Astrocyte (in vitro differentiated cells and primary cell): ENCODE measurements around the gene TMEM219. TPM values are rescaled to one million over a fixed set of nuclear protein-coding genes. Genes with fewer than 3 reads are reported as not detected.
"Not testable (repeated sequence)": the region's sequence is repeated elsewhere in the genome, so short reads cannot be mapped to it uniquely, and the experiment has no call there.

ENCODE experiments used
- DNase-seq: peaks from one replicate; pipeline ENCODE4 v3.0.0-alpha.2; 2010; ENCODE audit warnings: low read depth
- FAIRE-seq: peaks from 2 replicates; lab custom pipeline; 2011; peaks lifted over from hg19 to GRCh38; lab: Jason Lieb, UNC
- H2AFZ ChIP-seq: 2 replicates; pipeline ENCODE4 v1.6.0; 2012; ENCODE audit warnings: low read depth, low read length, inconsistent platforms
- H3K27ac ChIP-seq: 2 replicates; pipeline ENCODE4 v1.5.1; 2011; ENCODE audit warnings: low read depth, low read length, inconsistent platforms
- H3K27me3 ChIP-seq: 2 replicates; pipeline ENCODE4 v1.6.0; 2011; ENCODE audit warnings: low read length, inconsistent platforms; ENCODE audit not compliant: insufficient read depth
- H3K36me3 ChIP-seq: 2 replicates; pipeline ENCODE4 v1.5.1; 2011; ENCODE audit warnings: low read length, inconsistent platforms; ENCODE audit not compliant: insufficient read depth
- H3K4me1 ChIP-seq: 2 replicates; pipeline ENCODE4 v1.5.1; 2011; ENCODE audit warnings: low read length, inconsistent platforms; ENCODE audit not compliant: insufficient read depth
- H3K4me2 ChIP-seq: 2 replicates; pipeline ENCODE4 v1.6.0; 2012; ENCODE audit warnings: low read length, inconsistent platforms
- H3K4me3 ChIP-seq: 2 replicates; pipeline ENCODE4 v1.5.1; 2011; ENCODE audit warnings: low read depth, mild to moderate bottlenecking, low read length, inconsistent platforms; ENCODE audit not compliant: insufficient read depth
- H3K79me2 ChIP-seq: 2 replicates; pipeline ENCODE4 v1.6.0; 2012; ENCODE audit warnings: mild to moderate bottlenecking, low read length, inconsistent platforms; ENCODE audit not compliant: insufficient read depth
- H3K9ac ChIP-seq: 2 replicates; pipeline ENCODE4 v1.6.0; 2012; ENCODE audit warnings: mild to moderate bottlenecking, low read length, inconsistent platforms
- H3K9me3 ChIP-seq: 2 replicates; pipeline ENCODE4 v1.5.1; 2012; ENCODE audit warnings: low read depth, mild to moderate bottlenecking, low read length, inconsistent platforms; ENCODE audit not compliant: insufficient read depth
- H4K20me1 ChIP-seq: 2 replicates; pipeline ENCODE4 v1.6.0; 2012; ENCODE audit warnings: low read length, inconsistent platforms; ENCODE audit not compliant: insufficient read depth
- H3K27ac Mint-ChIP-seq: one replicate; pipeline ENCODE4 v1.8.0; 2021; ENCODE audit warnings: mild to moderate bottlenecking, mixed read lengths; ENCODE audit not compliant: unreplicated experiment
- H3K27me3 Mint-ChIP-seq: one replicate; pipeline ENCODE4 v1.8.0; 2021; ENCODE audit warnings: low read depth, mixed read lengths; ENCODE audit not compliant: unreplicated experiment
- H3K36me3 Mint-ChIP-seq: one replicate; pipeline ENCODE4 v1.8.0; 2021; ENCODE audit warnings: low read depth, mixed read lengths; ENCODE audit not compliant: unreplicated experiment
- H3K4me1 Mint-ChIP-seq: one replicate; pipeline ENCODE4 v1.8.0; 2021; ENCODE audit warnings: low read depth, mixed read lengths; ENCODE audit not compliant: unreplicated experiment
- H3K4me3 Mint-ChIP-seq: one replicate; pipeline ENCODE4 v1.8.0; 2021; ENCODE audit warnings: mild to moderate bottlenecking, moderate library complexity, mixed read lengths; ENCODE audit not compliant: unreplicated experiment
- H3K9me3 Mint-ChIP-seq: one replicate; pipeline ENCODE4 v1.8.0; 2021; ENCODE audit warnings: mild to moderate bottlenecking, mixed read lengths; ENCODE audit not compliant: unreplicated experiment
- CTCF ChIP-seq: IDR thresholded peaks from 2 replicates; pipeline ENCODE4 v1.5.1; 2011; ENCODE audit warnings: low read depth, mild to moderate bottlenecking, inconsistent platforms, low read length, moderate library complexity; ENCODE audit not compliant: insufficient read depth
- EZH2 ChIP-seq: IDR thresholded peaks from 2 replicates; pipeline ENCODE4 v1.6.1; 2012; ENCODE audit warnings: mild to moderate bottlenecking, low read length, inconsistent platforms; ENCODE audit not compliant: insufficient read depth
- total RNA-seq: library from RNA; stranded (reverse); gene quantifications from 2 replicates; pipeline ENCODE4 v1.2.1, GENCODE V29; 2021

The TMEM219 gene
- total RNA-seq, 1 donor from 2014 or later: 96.6 TPM

GRCh38 chr16:30016555-30017276 is 54.8 kb downstream of the TMEM219 start:
- H3K4me1 Mint-ChIP-seq: peaks cover 5% of the 10 kb centered on the region
- H3K27ac ChIP-seq: no peak overlapping the region
- no peaks in the 10 kb centered on the region for H3K9me3 ChIP-seq
- no peaks in the 10 kb centered on the region for H4K20me1 ChIP-seq
- no peak overlapping the region for H3K27ac Mint-ChIP-seq
- H3K36me3 Mint-ChIP-seq: no peaks in the 10 kb centered on the region
- H3K4me3 ChIP-seq: no peak overlapping the region
- H3K9me3 Mint-ChIP-seq: peaks cover 3% of the 10 kb centered on the region
- no peak overlapping the region for H3K4me2 ChIP-seq
- no peaks in the 10 kb centered on the region for H3K36me3 ChIP-seq
- no peak overlapping the region for H2AFZ ChIP-seq
- no peak for FAIRE-seq
- H3K4me1 ChIP-seq: no peaks in the 10 kb centered on the region
- H3K4me3 Mint-ChIP-seq: no peak overlapping the region
- no peak for DNase-seq
- TF ChIP-seq CTCF (no peak), EZH2 (no peak)
- no peak overlapping the region for H3K9ac ChIP-seq
- H3K79me2 ChIP-seq: no peaks in the 10 kb centered on the region
- peaks cover 16% of the 10 kb centered on the region for H3K27me3 Mint-ChIP-seq
- H3K27me3 ChIP-seq: peaks cover under 1% of the 10 kb centered on the region

- Mint-ChIP-seq H3K4me1 (peaks cover 5% of the 10 kb centered on the region), H3K27ac (no peak overlapping the region), H3K9me3 (peaks cover 3% of the 10 kb centered on the region), H3K27me3 (peaks cover 11% of the 10 kb centered on the region), H3K4me3 (no peak overlapping the region), H3K36me3 (no peaks in the 10 kb centered on the region)
- H3K9ac ChIP-seq: no peak overlapping the region
- H2AFZ ChIP-seq: no peak overlapping the region
- H3K27me3 ChIP-seq: no peaks in the 10 kb centered on the region
- no peak for FAIRE-seq
- DNase-seq: no peak
- TF ChIP-seq CTCF (no peak), EZH2 (no peak)
- no peaks in the 10 kb centered on the region for H3K36me3 ChIP-seq
- H3K4me1 ChIP-seq: no peaks in the 10 kb centered on the region
- H4K20me1 ChIP-seq: no peaks in the 10 kb centered on the region
- H3K27ac ChIP-seq: no peak overlapping the region
- no peaks in the 10 kb centered on the region for H3K9me3 ChIP-seq
- no peak overlapping the region for H3K4me3 ChIP-seq
- H3K4me2 ChIP-seq: no peak overlapping the region
- H3K79me2 ChIP-seq: no peaks in the 10 kb centered on the region
Measured at GRCh38 chr16:30017277-30017656, 55.4 kb downstream of the TMEM219 start.

GRCh38 chr16:30017937-30018336 is 56.1 kb downstream of the TMEM219 start:
- H3K27ac Mint-ChIP-seq, H3K4me3 ChIP-seq: not testable (repeated sequence)

More at GRCh38 chr16:30017937-30018336, 56.1 kb downstream of the TMEM219 start:
- not testable (repeated sequence) for H3K4me3 Mint-ChIP-seq, H3K9me3 ChIP-seq, FAIRE-seq, H3K27me3 ChIP-seq, H3K27me3 Mint-ChIP-seq, H4K20me1 ChIP-seq, H3K9ac ChIP-seq, H3K27ac ChIP-seq, H3K4me1 Mint-ChIP-seq, DNase-seq, H3K79me2 ChIP-seq, H3K9me3 Mint-ChIP-seq, H3K36me3 Mint-ChIP-seq, H3K4me2 ChIP-seq, H2AFZ ChIP-seq, H3K36me3 ChIP-seq, H3K4me1 ChIP-seq
